Bronchial epithelial cell (primary cell): ENCODE results near the gene DNAH14. TPM values are rescaled to one million over a fixed set of nuclear protein-coding genes. Genes with fewer than 3 reads are reported as not detected.
"Not testable (repeated sequence)": the region's sequence is repeated elsewhere in the genome, so short reads cannot be mapped to it uniquely, and the experiment has no call there.

Experiments used
- DNase-seq: peaks from one replicate; pipeline ENCODE4 v3.0.0-alpha.2; 2010; ENCODE audit warnings: low read depth
- FAIRE-seq: peaks from 2 replicates; lab custom pipeline; 2011; peaks lifted over from hg19 to GRCh38; lab: Jason Lieb, UNC
- H3K27me3 ChIP-seq: 2 replicates; pipeline ENCODE4 v1.5.1; 2011; ENCODE audit warnings: low read length; ENCODE audit not compliant: control insufficient read depth, insufficient read depth
- H3K36me3 ChIP-seq: 2 replicates; pipeline ENCODE4 v1.5.1; 2011; ENCODE audit warnings: low read length; ENCODE audit not compliant: control insufficient read depth, insufficient read depth
- H3K4me3 ChIP-seq: 2 replicates; pipeline ENCODE4 v1.5.1; 2011; ENCODE audit warnings: mild to moderate bottlenecking, low read depth, low read length, control low read depth
- CTCF ChIP-seq: IDR thresholded peaks from 2 replicates; pipeline ENCODE4 v1.5.1; 2011; ENCODE audit warnings: mild to moderate bottlenecking, moderate library complexity, low read length, control low read depth, inconsistent platforms; ENCODE audit not compliant: insufficient read depth, severe bottlenecking
- total RNA-seq: library from RNA; depleted of rRNA; stranded (reverse); fragments of >200 nt; gene quantifications from 2 replicates; pipeline ENCODE4 v1.2.1, GENCODE V29; 2014

The DNAH14 gene
- total RNA-seq, 1 donor from 2014 or later = 10.5 TPM

- Histone ChIP-seq H3K4me3 (no peak overlapping the region), H3K27me3 (no peaks in the 10 kb centered on the region), H3K36me3 (no peaks in the 10 kb centered on the region)
- FAIRE-seq (no peak), DNase-seq (no peak)
- no peak for TF ChIP-seq CTCF
These were observed 191.6 kb downstream of the DNAH14 start for GRCh38 chr1:225121095-225121494.

GRCh38 chr1:225131869-225132268 lies 202.4 kb downstream of the DNAH14 start:
- Histone ChIP-seq H3K36me3 (no peaks in the 10 kb centered on the region), H3K4me3 (no peak overlapping the region), H3K27me3 (no peaks in the 10 kb centered on the region)
- FAIRE-seq (no peak), DNase-seq (no peak)
- TF ChIP-seq CTCF = no peak

- Histone ChIP-seq H3K27me3 (no peaks in the 10 kb centered on the region), H3K36me3 (no peaks in the 10 kb centered on the region), H3K4me3 (no peak overlapping the region)
- FAIRE-seq (no peak), DNase-seq (no peak)
- TF ChIP-seq CTCF = no peak
These were observed 208.5 kb downstream of the DNAH14 start for GRCh38 chr1:225137976-225138375.

- no peaks in the 10 kb centered on the region for H3K27me3 ChIP-seq
- no peak for TF ChIP-seq CTCF
- no peak for FAIRE-seq
- no peaks in the 10 kb centered on the region for H3K36me3 ChIP-seq
- DNase-seq = no peak
- no peak overlapping the region for H3K4me3 ChIP-seq
These were observed 213.5 kb downstream of the DNAH14 start for GRCh38 chr1:225143001-225143400.

GRCh38 chr1:225146478-225146877 lies 217.0 kb downstream of the DNAH14 start:
- H3K27me3 ChIP-seq = no peaks in the 10 kb centered on the region
- no peaks in the 10 kb centered on the region for H3K36me3 ChIP-seq
- no peak overlapping the region for H3K4me3 ChIP-seq
- TF ChIP-seq CTCF = no peak
- no peak for DNase-seq
- FAIRE-seq = no peak

GRCh38 chr1:225147791-225148190 lies 218.3 kb downstream of the DNAH14 start:
- not testable (repeated sequence) for DNase-seq, H3K36me3 ChIP-seq, FAIRE-seq, H3K4me3 ChIP-seq, H3K27me3 ChIP-seq
